ENCODE data around the gene GSTM1.
"Not testable (repeated sequence)": the region's sequence is repeated elsewhere in the genome, so short reads cannot be mapped to it uniquely, and the experiment has no call there.

GSTM1 gene

DNA sequence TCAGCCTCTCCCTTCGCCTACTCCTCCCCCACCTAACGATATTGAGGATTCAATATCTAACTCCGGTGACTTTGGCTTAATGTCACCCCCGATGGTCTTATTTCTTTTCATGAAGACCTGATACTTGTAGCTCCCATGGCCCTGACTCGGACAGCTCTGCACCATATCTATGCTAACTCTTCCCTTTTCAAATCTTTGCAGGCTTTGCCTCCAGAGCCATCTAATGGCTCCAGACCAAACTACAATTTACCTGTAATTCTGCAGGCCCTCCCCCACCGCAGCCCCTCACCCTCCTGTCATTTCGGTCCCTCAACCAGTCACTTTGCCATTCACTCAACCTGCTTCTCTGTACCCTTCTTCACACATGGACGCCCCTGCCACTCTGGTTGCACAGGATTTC, 16.6 kb downstream of the GSTM1 start:
- Histone ChIP-seq H3K9ac (ENCODE audit: low read length) (no peak overlapping the region), H3K36me3 (ENCODE audit: control insufficient read depth, insufficient read depth, low read length) (no peaks in the 10 kb centered on the region), H3K4me1 (ENCODE audit: control insufficient read depth, insufficient read depth, low read length) (no peaks in the 10 kb centered on the region), H3K27me3 (ENCODE audit: control insufficient read depth, insufficient read depth, low read length) (no peaks in the 10 kb centered on the region), H3K9me3 (ENCODE audit: control insufficient read depth, insufficient read depth, low read depth, low read length) (peaks cover 41% of the 10 kb centered on the region), H3K27ac (ENCODE audit: low read depth, low read length) (no peak overlapping the region), H3K4me3 (ENCODE audit: low read depth, low read length) (no peak overlapping the region)

DNA sequence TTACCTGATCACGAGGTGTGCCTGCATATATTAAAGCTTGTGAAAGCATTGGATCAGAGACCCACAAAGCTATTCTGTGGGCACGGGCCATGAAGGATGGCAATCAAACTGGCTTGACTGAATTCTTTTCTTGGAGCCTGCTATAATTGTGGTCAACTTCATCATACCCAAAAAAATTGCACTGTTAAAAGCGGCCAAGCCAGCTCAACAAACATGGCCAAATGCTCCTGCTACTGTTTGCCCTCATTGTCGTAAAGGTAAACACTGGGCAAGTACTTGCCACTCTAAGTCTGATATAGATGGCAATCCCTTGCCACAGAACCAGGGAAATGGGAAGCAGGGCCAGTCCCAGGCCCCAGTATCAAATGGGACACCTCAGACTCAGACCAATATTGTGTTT, 17.8 kb downstream of the GSTM1 start:
- Histone ChIP-seq H3K4me3 (ENCODE audit: low read depth, low read length) (no peak overlapping the region), H3K9me3 (ENCODE audit: control insufficient read depth, insufficient read depth, low read depth, low read length) (peaks cover 46% of the 10 kb centered on the region), H3K27me3 (ENCODE audit: control insufficient read depth, insufficient read depth, low read length) (no peaks in the 10 kb centered on the region), H3K9ac (ENCODE audit: low read length) (no peak overlapping the region), H3K4me1 (ENCODE audit: control insufficient read depth, insufficient read depth, low read length) (no peaks in the 10 kb centered on the region), H3K36me3 (ENCODE audit: control insufficient read depth, insufficient read depth, low read length) (no peaks in the 10 kb centered on the region), H3K27ac (ENCODE audit: low read depth, low read length) (no peak overlapping the region)

DNA sequence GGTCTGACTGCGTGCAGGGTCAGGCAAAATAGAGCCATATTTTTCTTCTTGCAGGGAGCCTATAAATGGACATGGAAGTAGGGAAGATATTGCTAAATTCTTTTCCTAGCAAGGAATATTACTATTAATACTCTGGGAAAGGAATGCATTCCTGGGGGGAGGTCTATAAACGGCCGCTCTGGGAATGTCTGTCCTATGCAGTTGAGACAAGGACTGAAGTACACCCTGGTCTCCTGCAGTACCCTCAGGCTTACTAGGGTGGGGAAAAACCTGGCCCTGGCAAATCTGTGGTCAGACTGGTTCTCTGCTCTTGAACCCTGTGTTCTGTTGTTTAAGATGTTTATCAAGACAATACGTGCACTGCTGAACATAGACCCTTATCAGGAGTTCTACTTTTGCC, 21.3 kb downstream of the GSTM1 start:
- H3K27ac ChIP-seq (ENCODE audit: low read depth, low read length); H3K27me3 ChIP-seq (ENCODE audit: control insufficient read depth, insufficient read depth, low read length); H3K4me1 ChIP-seq (ENCODE audit: control insufficient read depth, insufficient read depth, low read length); H3K9ac ChIP-seq (ENCODE audit: low read length); H3K4me3 ChIP-seq (ENCODE audit: low read depth, low read length); H3K36me3 ChIP-seq (ENCODE audit: control insufficient read depth, insufficient read depth, low read length): not testable (repeated sequence)
- H3K9me3 ChIP-seq (ENCODE audit: control insufficient read depth, insufficient read depth, low read depth, low read length): peaks cover 34% of the 10 kb centered on the region

DNA sequence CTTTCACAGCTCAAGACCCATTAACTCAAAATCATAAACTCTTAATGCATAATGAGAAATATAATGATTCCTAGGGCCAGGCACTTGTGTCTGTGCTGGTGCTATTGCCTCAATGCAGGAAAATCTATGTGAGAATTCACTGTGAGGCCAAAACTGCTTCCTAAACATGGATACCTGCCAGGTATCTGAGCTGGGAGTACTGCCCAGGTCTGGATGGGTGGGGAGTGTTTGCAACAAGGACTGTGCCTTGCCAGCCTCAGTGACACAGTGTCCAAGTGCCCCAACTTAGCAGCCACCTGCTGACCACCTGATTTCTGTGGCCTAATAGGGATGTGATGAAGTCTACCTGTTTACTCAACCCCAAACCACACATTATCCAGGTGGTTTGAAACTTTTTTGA, 22.2 kb downstream of the GSTM1 start:
- H3K27me3 ChIP-seq (ENCODE audit: control insufficient read depth, insufficient read depth, low read length); H3K4me3 ChIP-seq (ENCODE audit: low read depth, low read length); H3K27ac ChIP-seq (ENCODE audit: low read depth, low read length); H3K36me3 ChIP-seq (ENCODE audit: control insufficient read depth, insufficient read depth, low read length); H3K4me1 ChIP-seq (ENCODE audit: control insufficient read depth, insufficient read depth, low read length); H3K9ac ChIP-seq (ENCODE audit: low read length): not testable (repeated sequence)
- peaks cover 25% of the 10 kb centered on the region for H3K9me3 ChIP-seq (ENCODE audit: control insufficient read depth, insufficient read depth, low read depth, low read length)

DNA sequence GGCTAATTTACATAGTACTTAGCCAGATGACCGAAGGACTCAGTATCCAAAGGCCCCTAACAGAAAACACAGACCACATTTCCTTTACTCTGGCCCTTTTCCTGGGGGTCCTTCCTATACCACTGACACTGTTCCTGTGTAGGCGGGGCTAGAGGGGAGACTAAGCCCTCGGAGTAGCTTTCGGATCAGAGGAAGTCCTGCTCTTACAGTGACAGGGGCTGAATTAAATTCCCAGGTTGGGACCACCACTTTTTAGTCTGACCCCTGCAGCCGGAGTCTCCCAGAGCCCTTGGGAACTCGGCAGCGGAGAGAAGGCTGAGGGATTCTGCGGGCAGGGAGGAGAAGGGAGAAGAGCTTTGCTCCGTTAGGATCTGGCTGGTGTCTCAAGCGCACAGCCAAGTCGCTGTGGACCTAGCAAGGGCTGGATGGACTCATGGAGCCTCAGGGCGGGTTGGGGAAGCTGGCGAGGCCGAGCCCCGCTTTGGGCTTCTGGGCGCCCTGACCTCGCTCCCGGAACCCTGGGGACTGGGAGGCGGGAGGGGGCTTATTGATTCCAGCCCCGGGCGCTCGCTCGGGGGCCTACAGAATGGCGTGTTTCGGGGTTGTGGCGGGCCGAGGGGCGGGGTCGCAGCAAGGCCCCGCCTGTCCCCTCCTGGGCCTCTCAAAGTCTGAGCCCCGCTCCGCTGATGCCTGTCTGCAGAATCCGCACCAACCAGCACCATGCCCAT, 24.1 kb downstream of the GSTM1 start, which contains the start of gene GSTM5:
Gene GSTM5, plus strand, starts transcription at position 659 of the 728 bp plus-strand sequence. Its CDS starts 62 bp downstream, at position 721.
- H3K4me3 ChIP-seq (ENCODE audit: low read depth, low read length); H3K4me1 ChIP-seq (ENCODE audit: control insufficient read depth, insufficient read depth, low read length); H3K27ac ChIP-seq (ENCODE audit: low read depth, low read length); H3K9ac ChIP-seq (ENCODE audit: low read length); H3K27me3 ChIP-seq (ENCODE audit: control insufficient read depth, insufficient read depth, low read length); H3K36me3 ChIP-seq (ENCODE audit: control insufficient read depth, insufficient read depth, low read length): not testable (repeated sequence)
- peaks cover 17% of the 10 kb centered on the region for H3K9me3 ChIP-seq (ENCODE audit: control insufficient read depth, insufficient read depth, low read depth, low read length)

DNA sequence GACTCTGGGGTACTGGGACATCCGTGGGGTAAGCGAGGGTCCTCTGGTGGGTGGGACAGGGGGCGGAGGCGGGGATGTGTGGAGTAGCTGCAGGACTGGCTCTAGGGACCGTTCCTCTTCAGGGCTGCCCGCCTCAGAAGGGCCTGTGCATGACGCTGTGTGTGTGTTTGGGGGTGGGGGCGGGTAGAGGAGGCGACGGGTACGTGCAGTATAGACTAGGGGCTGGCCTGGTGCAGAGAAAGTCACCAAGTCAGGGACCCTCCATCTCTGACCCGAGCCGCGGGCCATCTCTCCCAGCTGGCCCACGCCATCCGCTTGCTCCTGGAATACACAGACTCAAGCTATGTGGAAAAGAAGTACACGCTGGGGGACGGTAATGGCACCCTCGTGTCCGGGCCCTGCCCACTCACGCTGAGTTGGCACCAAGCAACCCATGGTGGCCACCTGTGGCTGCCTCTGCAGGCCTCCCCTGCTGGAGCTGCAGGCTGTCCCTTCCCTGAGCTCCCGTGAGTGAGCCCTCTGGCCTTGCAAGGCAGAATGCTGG, 24.8 kb downstream of the GSTM1 start:
- Histone ChIP-seq H3K4me1 (ENCODE audit: control insufficient read depth, insufficient read depth, low read length) (no peaks in the 10 kb centered on the region), H3K27ac (ENCODE audit: low read depth, low read length) (no peak overlapping the region), H3K4me3 (ENCODE audit: low read depth, low read length) (no peak overlapping the region), H3K36me3 (ENCODE audit: control insufficient read depth, insufficient read depth, low read length) (no peaks in the 10 kb centered on the region), H3K27me3 (ENCODE audit: control insufficient read depth, insufficient read depth, low read length) (no peaks in the 10 kb centered on the region), H3K9me3 (ENCODE audit: control insufficient read depth, insufficient read depth, low read depth, low read length) (peaks cover 17% of the 10 kb centered on the region), H3K9ac (ENCODE audit: low read length) (no peak overlapping the region)

DNA sequence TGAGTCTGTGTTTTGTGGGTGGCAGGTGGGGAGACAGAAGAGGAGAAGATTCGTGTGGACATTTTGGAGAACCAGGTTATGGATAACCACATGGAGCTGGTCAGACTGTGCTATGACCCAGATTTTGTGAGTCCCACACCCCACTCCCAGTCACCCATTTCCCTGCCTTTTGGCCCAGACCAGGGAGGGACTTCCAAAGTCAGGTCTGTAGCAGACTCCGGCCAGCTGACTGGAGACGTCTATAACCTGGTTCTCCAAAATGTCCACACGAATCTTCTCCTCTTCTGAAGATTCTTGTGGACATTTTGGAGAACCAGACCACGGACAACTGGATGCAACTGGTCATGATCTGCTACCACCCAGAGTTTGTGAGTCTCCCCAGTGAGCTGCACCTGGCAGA, 26.0 kb downstream of the GSTM1 start:
- Histone ChIP-seq H3K9ac (ENCODE audit: low read length) (no peak overlapping the region), H3K27ac (ENCODE audit: low read depth, low read length) (no peak overlapping the region), H3K4me3 (ENCODE audit: low read depth, low read length) (no peak overlapping the region), H3K36me3 (ENCODE audit: control insufficient read depth, insufficient read depth, low read length) (no peaks in the 10 kb centered on the region), H3K27me3 (ENCODE audit: control insufficient read depth, insufficient read depth, low read length) (no peaks in the 10 kb centered on the region), H3K4me1 (ENCODE audit: control insufficient read depth, insufficient read depth, low read length) (no peaks in the 10 kb centered on the region), H3K9me3 (ENCODE audit: control insufficient read depth, insufficient read depth, low read depth, low read length) (peaks cover 11% of the 10 kb centered on the region)

DNA sequence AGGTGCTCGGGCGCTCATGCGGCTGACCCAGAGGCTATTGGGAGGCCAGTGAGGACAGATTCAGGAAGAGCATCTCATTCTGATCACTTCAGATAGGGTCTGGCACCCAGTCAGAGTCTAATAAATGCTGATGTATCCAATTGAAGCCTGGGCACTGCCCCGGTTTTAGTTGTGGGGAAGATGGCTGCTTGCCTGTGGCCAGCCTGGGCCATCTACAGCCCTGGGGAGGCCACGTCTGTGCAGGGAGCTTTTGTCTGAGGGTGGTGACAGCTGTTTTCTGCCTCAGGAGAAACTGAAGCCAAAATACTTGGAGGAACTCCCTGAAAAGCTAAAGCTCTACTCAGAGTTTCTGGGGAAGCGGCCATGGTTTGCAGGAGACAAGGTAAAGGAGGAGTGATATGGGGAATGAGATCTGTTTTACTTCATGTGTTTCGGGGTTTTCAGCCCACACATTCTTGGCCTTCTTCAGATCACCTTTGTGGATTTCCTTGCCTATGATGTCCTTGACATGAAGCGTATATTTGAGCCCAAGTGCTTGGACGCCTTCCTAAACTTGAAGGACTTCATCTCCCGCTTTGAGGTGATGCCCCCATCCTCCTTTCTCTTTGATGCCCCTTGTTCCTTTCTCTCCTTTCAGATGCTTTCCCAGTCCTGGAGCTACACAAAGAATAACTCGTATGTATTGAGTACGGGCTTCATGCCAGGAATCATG, 27.2 kb downstream of the GSTM1 start:
- Histone ChIP-seq H3K4me3 (ENCODE audit: low read depth, low read length) (no peak overlapping the region), H3K4me1 (ENCODE audit: control insufficient read depth, insufficient read depth, low read length) (no peaks in the 10 kb centered on the region), H3K9me3 (ENCODE audit: control insufficient read depth, insufficient read depth, low read depth, low read length) (0 out of 2 replicates have a peak, but pooled peaks cover under 1% of the 10 kb centered on the region), H3K9ac (ENCODE audit: low read length) (no peak overlapping the region), H3K27me3 (ENCODE audit: control insufficient read depth, insufficient read depth, low read length) (no peaks in the 10 kb centered on the region), H3K36me3 (ENCODE audit: control insufficient read depth, insufficient read depth, low read length) (no peaks in the 10 kb centered on the region), H3K27ac (ENCODE audit: low read depth, low read length) (no peak overlapping the region)

DNA sequence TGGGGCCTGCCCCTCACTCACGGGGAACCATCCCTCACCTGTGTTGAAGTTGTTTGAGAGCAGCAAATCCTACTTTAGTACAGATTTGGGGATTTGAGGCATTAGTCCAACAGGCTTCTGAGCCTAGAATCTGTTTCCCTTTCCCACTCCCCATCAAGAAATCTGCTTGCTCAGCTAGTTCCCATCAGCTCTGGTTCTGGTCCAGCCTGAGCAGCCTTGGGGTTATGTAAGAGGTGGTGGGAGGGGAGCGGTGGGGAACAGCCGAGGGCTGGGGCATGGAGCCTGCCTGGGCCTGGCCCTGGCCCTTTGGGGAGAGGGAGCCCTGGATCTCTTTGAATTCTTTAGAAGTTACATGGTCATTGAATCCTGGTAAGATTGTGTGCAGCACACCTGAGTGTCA, 28.5 kb downstream of the GSTM1 start:
- H3K36me3 ChIP-seq (ENCODE audit: control insufficient read depth, insufficient read depth, low read length): no peaks in the 10 kb centered on the region
- H3K9ac ChIP-seq (ENCODE audit: low read length): no peak overlapping the region
- no peaks in the 10 kb centered on the region for H3K4me1 ChIP-seq (ENCODE audit: control insufficient read depth, insufficient read depth, low read length)
- no peak overlapping the region for H3K4me3 ChIP-seq (ENCODE audit: low read depth, low read length)
- no peaks in the 10 kb centered on the region for H3K9me3 ChIP-seq (ENCODE audit: control insufficient read depth, insufficient read depth, low read depth, low read length)
- H3K27me3 ChIP-seq (ENCODE audit: control insufficient read depth, insufficient read depth, low read length): no peaks in the 10 kb centered on the region
- no peak overlapping the region for H3K27ac ChIP-seq (ENCODE audit: low read depth, low read length)

DNA sequence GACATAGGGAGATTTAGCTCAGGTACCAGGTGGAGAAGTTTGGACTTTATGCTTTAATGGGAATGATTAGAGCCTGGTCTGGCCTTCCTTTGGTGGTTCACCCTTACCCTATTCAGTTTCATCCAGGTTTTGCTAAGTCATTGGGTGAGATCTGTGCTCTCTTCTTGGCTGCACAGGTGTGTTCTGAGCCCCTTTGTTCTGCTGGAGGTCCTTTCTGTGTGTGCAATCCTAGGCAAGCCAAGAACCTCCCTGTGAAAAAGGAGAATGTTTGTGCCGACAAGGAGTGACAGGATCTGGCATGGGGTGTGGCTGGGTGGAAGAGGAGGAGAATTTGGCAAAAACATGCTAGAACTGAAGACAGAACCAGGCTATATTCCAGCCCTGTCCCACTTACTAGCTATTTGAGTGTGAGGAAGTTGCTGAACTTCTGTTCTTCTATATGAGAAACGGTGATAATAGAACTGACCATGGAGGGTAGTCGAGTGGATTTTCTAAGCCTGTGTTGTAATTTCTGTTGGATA, 29.0 kb downstream of the GSTM1 start:
- H3K4me1 ChIP-seq (ENCODE audit: control insufficient read depth, insufficient read depth, low read length): no peaks in the 10 kb centered on the region
- no peaks in the 10 kb centered on the region for H3K27me3 ChIP-seq (ENCODE audit: control insufficient read depth, insufficient read depth, low read length)
- H3K9me3 ChIP-seq (ENCODE audit: control insufficient read depth, insufficient read depth, low read depth, low read length): no peaks in the 10 kb centered on the region
- H3K27ac ChIP-seq (ENCODE audit: low read depth, low read length): no peak overlapping the region
- H3K4me3 ChIP-seq (ENCODE audit: low read depth, low read length): no peak overlapping the region
- H3K9ac ChIP-seq (ENCODE audit: low read length): no peak overlapping the region
- no peaks in the 10 kb centered on the region for H3K36me3 ChIP-seq (ENCODE audit: control insufficient read depth, insufficient read depth, low read length)

DNA sequence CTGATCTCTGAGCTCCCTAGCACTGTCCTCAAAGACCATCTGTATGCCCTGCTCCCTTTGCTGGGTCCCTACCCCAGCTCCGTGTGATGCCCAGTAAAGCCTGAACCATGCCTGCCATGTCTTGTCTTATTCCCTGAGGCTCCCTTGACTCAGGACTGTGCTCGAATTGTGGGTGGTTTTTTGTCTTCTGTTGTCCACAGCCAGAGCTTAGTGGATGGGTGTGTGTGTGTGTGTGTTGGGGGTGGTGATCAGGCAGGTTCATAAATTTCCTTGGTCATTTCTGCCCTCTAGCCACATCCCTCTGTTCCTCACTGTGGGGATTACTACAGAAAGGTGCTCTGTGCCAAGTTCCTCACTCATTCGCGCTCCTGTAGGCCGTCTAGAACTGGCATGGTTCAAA, 30.1 kb downstream of the GSTM1 start:
- no peaks in the 10 kb centered on the region for H3K36me3 ChIP-seq (ENCODE audit: control insufficient read depth, insufficient read depth, low read length)
- H3K9me3 ChIP-seq (ENCODE audit: control insufficient read depth, insufficient read depth, low read depth, low read length): no peaks in the 10 kb centered on the region
- H3K9ac ChIP-seq (ENCODE audit: low read length): no peak overlapping the region
- H3K27me3 ChIP-seq (ENCODE audit: control insufficient read depth, insufficient read depth, low read length): no peaks in the 10 kb centered on the region
- no peak overlapping the region for H3K27ac ChIP-seq (ENCODE audit: low read depth, low read length)
- H3K4me1 ChIP-seq (ENCODE audit: control insufficient read depth, insufficient read depth, low read length): no peaks in the 10 kb centered on the region
- H3K4me3 ChIP-seq (ENCODE audit: low read depth, low read length): no peak overlapping the region
